CD4-positive, CD25-positive, alpha-beta regulatory T cell (primary cell): Measurements from ENCODE around the gene MN1. TPM values are rescaled to one million over a fixed set of nuclear protein-coding genes. Genes with fewer than 3 reads are reported as not detected.

Experiments used
- ATAC-seq, 2 donors: fragments of 150-1000 bp; cut with Tn5 transposase; one replicate each; pipeline ENCODE4 v1.10.0; 2021; ENCODE audit warnings: low read depth in 2 of 2, moderate number of reproducible peaks in 2 of 2, moderate library complexity in 1 of 2
- DNase-seq, 3 donors: peaks; one replicate each; pipeline versions ENCODE4 v3.0.0 to v3.0.0-alpha.2; 2012 to 2022; ENCODE audit warnings: mixed read lengths in 1 of 3
- H3K27ac ChIP-seq: one replicate; pipeline ENCODE4 v1.7.0; 2013; ENCODE audit warnings: mild to moderate bottlenecking, low read length; ENCODE audit not compliant: insufficient read depth, poor library complexity, severe bottlenecking
- H3K27me3 ChIP-seq: one replicate; pipeline ENCODE4 v1.7.0; 2013; ENCODE audit warnings: low read length; ENCODE audit not compliant: control insufficient read depth, insufficient read depth
- H3K36me3 ChIP-seq: one replicate; pipeline ENCODE4 v1.7.0; 2013; ENCODE audit warnings: mild to moderate bottlenecking, low read length, moderate library complexity; ENCODE audit not compliant: control insufficient read depth, insufficient read depth
- H3K4me1 ChIP-seq: 2 replicates; pipeline ENCODE4 v1.7.0; 2013; ENCODE audit warnings: mild to moderate bottlenecking, low read length; ENCODE audit not compliant: insufficient read depth, control insufficient read depth, poor library complexity, severe bottlenecking
- H3K4me3 ChIP-seq: one replicate; pipeline ENCODE4 v1.7.0; 2013; ENCODE audit warnings: low read depth, mild to moderate bottlenecking, low read length, moderate library complexity
- H3K9me3 ChIP-seq, 2 experiments: 1 replicate in 1 of 2; 2 replicates in 1 of 2; pipeline ENCODE4 v1.7.0; 2013; ENCODE audit warnings: low read length in 2 of 2, mild to moderate bottlenecking in 1 of 2, moderate library complexity in 1 of 2; ENCODE audit not compliant: control insufficient read depth in 2 of 2
- H3K27ac Mint-ChIP-seq, 3 donors: one replicate each; pipeline ENCODE4 v1.8.0; 2020 to 2022; ENCODE audit warnings: mild to moderate bottlenecking in 3 of 3, mixed read lengths in 3 of 3, moderate library complexity in 2 of 3
- H3K27me3 Mint-ChIP-seq: one replicate; pipeline ENCODE4 v1.8.0; 2022; ENCODE audit warnings: mild to moderate bottlenecking, mixed read lengths
- H3K36me3 Mint-ChIP-seq: one replicate; pipeline ENCODE4 v1.8.0; 2020; ENCODE audit warnings: mixed read lengths
- H3K4me1 Mint-ChIP-seq, 4 donors: one replicate each; pipeline ENCODE4 v1.8.0; 2020 to 2022; ENCODE audit warnings: mixed read lengths in 4 of 4, mild to moderate bottlenecking in 1 of 4
- H3K4me3 Mint-ChIP-seq, 4 donors: one replicate each; pipeline ENCODE4 v1.8.0; 2020 to 2022; ENCODE audit warnings: mild to moderate bottlenecking in 4 of 4, mixed read lengths in 4 of 4, moderate library complexity in 3 of 4
- H3K9me3 Mint-ChIP-seq, 7 donors: one replicate each; pipeline ENCODE4 v1.8.0; 2020 to 2022; ENCODE audit warnings: mixed read lengths in 7 of 7, mild to moderate bottlenecking in 3 of 7, moderate library complexity in 2 of 7
- polyA plus RNA-seq, 4 donors: library from polyadenylated mRNA; unstranded; fragments of 300-500 nt; fragmentation: Illumina TruSeq; gene quantifications; one replicate each; pipeline ENCODE4 v1.2.3, GENCODE V29; 2021
- total RNA-seq: library from RNA; stranded (reverse); gene quantifications from one replicate; pipeline ENCODE4 v1.2.3, GENCODE V29; 2022

MN1 gene
- total and polyA plus RNA-seq, 5 donors from 2014 or later, result 0.07 to 0.39 TPM; not detected in 3

GRCh38 chr22:27844256-27844655, 42.7 kb upstream of the MN1 start:
- Histone ChIP-seq H3K27ac (no peak overlapping the region), H3K9me3 (no peaks in the 10 kb centered on the region), H3K4me3 (no peak overlapping the region), H3K36me3 (peaks cover 16% of the 10 kb centered on the region), H3K4me1 (no peaks in the 10 kb centered on the region), H3K27me3 (no peaks in the 10 kb centered on the region)
- Mint-ChIP-seq H3K9me3 (no peaks in the 10 kb centered on the region), H3K4me3 (no peak overlapping the region), H3K36me3 (peaks cover 34% of the 10 kb centered on the region), H3K27me3 (no peaks in the 10 kb centered on the region), H3K4me1 (peaks cover 0 to 3% (median 0%) of the 10 kb centered on the region in 4 donors), H3K27ac (no peak overlapping the region)
- ATAC-seq, result no peak
- DNase-seq, result no peak

GRCh38 chr22:27843441-27843840, 41.9 kb upstream of the MN1 start:
- Histone ChIP-seq H3K4me3 (no peak overlapping the region), H3K36me3 (peaks cover 10% of the 10 kb centered on the region), H3K4me1 (no peaks in the 10 kb centered on the region), H3K27ac (no peak overlapping the region), H3K9me3 (no peaks in the 10 kb centered on the region), H3K27me3 (no peaks in the 10 kb centered on the region)
- no peak for DNase-seq
- Mint-ChIP-seq H3K9me3 (peaks cover 0 to 3% (median 0%) of the 10 kb centered on the region in 7 donors), H3K27ac (no peak overlapping the region), H3K27me3 (no peaks in the 10 kb centered on the region), H3K4me3 (no peak overlapping the region), H3K4me1 (no peaks in the 10 kb centered on the region), H3K36me3 (peaks cover 32% of the 10 kb centered on the region)
- ATAC-seq, result no peak

GRCh38 chr22:27842669-27843431, 41.3 kb upstream of the MN1 start:
- H3K4me3 Mint-ChIP-seq, result no peak overlapping the region
- peaks cover 0 to 3% (median 0%) of the 10 kb centered on the region in 7 donors for H3K9me3 Mint-ChIP-seq
- H3K36me3 ChIP-seq, result peaks cover 5% of the 10 kb centered on the region
- ATAC-seq (no peak), DNase-seq (no peak)
- no peak overlapping the region for H3K27ac ChIP-seq
- no peaks in the 10 kb centered on the region for H3K9me3 ChIP-seq
- no peaks in the 10 kb centered on the region for H3K4me1 ChIP-seq
- H3K4me3 ChIP-seq, result no peak overlapping the region
- no peaks in the 10 kb centered on the region for H3K4me1 Mint-ChIP-seq
- peak overlapping the region in 1 of 3 donors; percentile 52 for H3K27ac Mint-ChIP-seq
- H3K36me3 Mint-ChIP-seq, result peaks cover 26% of the 10 kb centered on the region
- H3K27me3 Mint-ChIP-seq, result no peaks in the 10 kb centered on the region
- no peaks in the 10 kb centered on the region for H3K27me3 ChIP-seq

GRCh38 chr22:27842201-27842600, 40.6 kb upstream of the MN1 start:
- peaks cover 0 to 3% (median 0%) of the 10 kb centered on the region in 7 donors for H3K9me3 Mint-ChIP-seq
- DNase-seq (no peak), ATAC-seq (no peak)
- peak overlapping the region in 1 of 3 donors; percentile 52 for H3K27ac Mint-ChIP-seq
- no peak overlapping the region for H3K4me3 Mint-ChIP-seq
- peaks cover 23% of the 10 kb centered on the region for H3K36me3 Mint-ChIP-seq
- no peak overlapping the region for H3K4me3 ChIP-seq
- no peaks in the 10 kb centered on the region for H3K4me1 ChIP-seq
- H3K27ac ChIP-seq, result no peak overlapping the region
- peaks cover 2% of the 10 kb centered on the region for H3K36me3 ChIP-seq
- no peaks in the 10 kb centered on the region for H3K27me3 Mint-ChIP-seq
- no peaks in the 10 kb centered on the region for H3K27me3 ChIP-seq
- no peaks in the 10 kb centered on the region for H3K9me3 ChIP-seq
- no peaks in the 10 kb centered on the region for H3K4me1 Mint-ChIP-seq

- peaks cover 27% of the 10 kb centered on the region for H3K36me3 Mint-ChIP-seq
These were observed 38.9 kb upstream of the MN1 start for GRCh38 chr22:27840436-27840835.

GRCh38 chr22:27839057-27839660, 37.6 kb upstream of the MN1 start:
- H3K27ac ChIP-seq, result no peak overlapping the region
- no peak overlapping the region for H3K4me3 ChIP-seq
- Mint-ChIP-seq H3K4me1 (no peaks in the 10 kb centered on the region), H3K27me3 (no peaks in the 10 kb centered on the region), H3K36me3 (peaks cover 36% of the 10 kb centered on the region), H3K9me3 (peaks cover 0 to 3% (median 0%) of the 10 kb centered on the region in 7 donors), H3K4me3 (no peak overlapping the region), H3K27ac (no peak overlapping the region)
- H3K4me1 ChIP-seq, result no peaks in the 10 kb centered on the region
- ATAC-seq (no peak), DNase-seq (no peak)
- no peaks in the 10 kb centered on the region for H3K36me3 ChIP-seq
- no peaks in the 10 kb centered on the region for H3K27me3 ChIP-seq
- H3K9me3 ChIP-seq, result no peaks in the 10 kb centered on the region

More at GRCh38 chr22:27840436-27840835, 38.9 kb upstream of the MN1 start:
- Mint-ChIP-seq H3K4me3 (no peak overlapping the region), H3K27ac (no peak overlapping the region), H3K4me1 (no peaks in the 10 kb centered on the region), H3K27me3 (no peaks in the 10 kb centered on the region), H3K9me3 (peaks cover 0 to 3% (median 0%) of the 10 kb centered on the region in 7 donors)
- no peaks in the 10 kb centered on the region for H3K4me1 ChIP-seq
- no peaks in the 10 kb centered on the region for H3K27me3 ChIP-seq
- DNase-seq, result no peak
- H3K4me3 ChIP-seq, result no peak overlapping the region
- ATAC-seq, result no peak
- no peaks in the 10 kb centered on the region for H3K9me3 ChIP-seq
- no peak overlapping the region for H3K27ac ChIP-seq
- H3K36me3 ChIP-seq, result no peaks in the 10 kb centered on the region

GRCh38 chr22:27836181-27836580, 34.6 kb upstream of the MN1 start:
- ATAC-seq, result no peak
- no peaks in the 10 kb centered on the region for H3K9me3 ChIP-seq
- no peak overlapping the region for H3K27ac Mint-ChIP-seq
- no peaks in the 10 kb centered on the region for H3K36me3 ChIP-seq
- H3K27ac ChIP-seq, result no peak overlapping the region
- H3K4me1 Mint-ChIP-seq, result peaks cover 0 to 12% (median 4%) of the 10 kb centered on the region in 4 donors
- H3K27me3 ChIP-seq, result no peaks in the 10 kb centered on the region
- no peaks in the 10 kb centered on the region for H3K27me3 Mint-ChIP-seq
- H3K9me3 Mint-ChIP-seq, result peaks cover 0 to 3% (median 0%) of the 10 kb centered on the region in 7 donors
- H3K36me3 Mint-ChIP-seq, result peaks cover 23% of the 10 kb centered on the region
- no peak for DNase-seq
- no peaks in the 10 kb centered on the region for H3K4me1 ChIP-seq
- H3K4me3 ChIP-seq, result no peak overlapping the region
- no peak overlapping the region for H3K4me3 Mint-ChIP-seq
